Caco-2 (cell line): ENCODE data around the gene ADAMTSL4. TPM values are rescaled to one million over a fixed set of nuclear protein-coding genes. Genes with fewer than 3 reads are reported as not detected.

Experiments
- BruUV-seq: library from RNA; stranded (reverse); fragments of 400-500 nt; replicated peaks from 2 replicates; lab custom pipeline; 2021; lab: Mats Ljungman, UMichigan
- CTCF ChIA-PET: fragments of 300-600 bp; sonication (Branson Sonifier 250); formaldehyde crosslinking; loops from one replicate; lab custom pipeline; 2022; ENCODE audit warnings: antibody characterized with exemption; lab: Charles Lee
- POLR2A ChIA-PET: fragments of 300-600 bp; sonication (Branson Sonifier 250); formaldehyde crosslinking; loops from one replicate; lab custom pipeline; 2022; ENCODE audit warnings: antibody characterized with exemption; lab: Charles Lee
- DNase-seq, 2 experiments: peaks; one replicate each; pipeline versions ENCODE4 v3.0.0 to v3.0.0-alpha.2; 2020 to 2022
- H3K27me3 ChIP-seq: replicated peaks from 2 replicates; pipeline ENCODE4 v1.6.0; 2011; ENCODE audit warnings: low read length; ENCODE audit not compliant: control insufficient read depth, insufficient read depth
- H3K36me3 ChIP-seq: 2 replicates; pipeline ENCODE4 v1.5.1; 2011; ENCODE audit warnings: low read length; ENCODE audit not compliant: control insufficient read depth, insufficient read depth
- H3K4me1 ChIP-seq: fragments of 250-450 bp; sonication (Bioruptor Pico); 2 replicates; pipeline ENCODE4 v1.5.1; 2020; ENCODE audit warnings: mild to moderate bottlenecking
- H3K4me3 ChIP-seq: 2 replicates; pipeline ENCODE4 v1.5.1; 2011; ENCODE audit warnings: low read depth, mild to moderate bottlenecking, control low read depth, low read length
- H3K9me3 ChIP-seq: fragments of 250-450 bp; sonication (Bioruptor Pico); 2 replicates; pipeline ENCODE4 v1.5.1; 2020; ENCODE audit warnings: mild to moderate bottlenecking, moderate library complexity
- H3K27ac Mint-ChIP-seq: one replicate; pipeline ENCODE4 v1.8.0; 2022; ENCODE audit warnings: mixed read lengths; ENCODE audit not compliant: unreplicated experiment
- H3K27me3 Mint-ChIP-seq: one replicate; pipeline ENCODE4 v1.8.0; 2022; ENCODE audit warnings: mixed read lengths; ENCODE audit not compliant: insufficient read depth, unreplicated experiment
- H3K36me3 Mint-ChIP-seq: one replicate; pipeline ENCODE4 v1.8.0; 2022; ENCODE audit warnings: mild to moderate bottlenecking, mixed read lengths; ENCODE audit not compliant: insufficient read depth, unreplicated experiment
- H3K4me1 Mint-ChIP-seq: one replicate; pipeline ENCODE4 v1.8.0; 2022; ENCODE audit warnings: low read depth, mixed read lengths; ENCODE audit not compliant: unreplicated experiment
- H3K4me3 Mint-ChIP-seq: one replicate; pipeline ENCODE4 v1.8.0; 2022; ENCODE audit warnings: mild to moderate bottlenecking, moderate library complexity, mixed read lengths; ENCODE audit not compliant: unreplicated experiment
- H3K9me3 Mint-ChIP-seq: one replicate; pipeline ENCODE4 v1.8.0; 2022; ENCODE audit warnings: mixed read lengths; ENCODE audit not compliant: unreplicated experiment
- CTCF ChIP-seq, 2 experiments: fragments of 200-600 bp in 1 of 2; IDR thresholded peaks; 1 replicate in 1 of 2; 2 replicates in 1 of 2; pipeline versions ENCODE4 v1.5.1 to v1.8.0; 2011 to 2022; ENCODE audit warnings: antibody characterized with exemption in 1 of 2, control low read depth in 1 of 2, inconsistent platforms in 1 of 2, low read depth in 1 of 2, low read length in 1 of 2, mild to moderate bottlenecking in 1 of 2, moderate library complexity in 1 of 2; ENCODE audit not compliant: insufficient read depth in 1 of 2, severe bottlenecking in 1 of 2, unreplicated experiment in 1 of 2
- intact Hi-C: fragments of 100-400 bp; cut with micrococcal nuclease; formaldehyde crosslinking; loops from one replicate; pipeline ENCODE4 v1.10.0; 2022; ENCODE audit not compliant: unreplicated experiment
- total RNA-seq: library from RNA; stranded (reverse); gene quantifications from 2 replicates; pipeline ENCODE4 v1.2.3, GENCODE V29; 2022

ADAMTSL4 gene
- total RNA-seq, 1 experiment from 2014 or later: 17.6 TPM

DNA sequence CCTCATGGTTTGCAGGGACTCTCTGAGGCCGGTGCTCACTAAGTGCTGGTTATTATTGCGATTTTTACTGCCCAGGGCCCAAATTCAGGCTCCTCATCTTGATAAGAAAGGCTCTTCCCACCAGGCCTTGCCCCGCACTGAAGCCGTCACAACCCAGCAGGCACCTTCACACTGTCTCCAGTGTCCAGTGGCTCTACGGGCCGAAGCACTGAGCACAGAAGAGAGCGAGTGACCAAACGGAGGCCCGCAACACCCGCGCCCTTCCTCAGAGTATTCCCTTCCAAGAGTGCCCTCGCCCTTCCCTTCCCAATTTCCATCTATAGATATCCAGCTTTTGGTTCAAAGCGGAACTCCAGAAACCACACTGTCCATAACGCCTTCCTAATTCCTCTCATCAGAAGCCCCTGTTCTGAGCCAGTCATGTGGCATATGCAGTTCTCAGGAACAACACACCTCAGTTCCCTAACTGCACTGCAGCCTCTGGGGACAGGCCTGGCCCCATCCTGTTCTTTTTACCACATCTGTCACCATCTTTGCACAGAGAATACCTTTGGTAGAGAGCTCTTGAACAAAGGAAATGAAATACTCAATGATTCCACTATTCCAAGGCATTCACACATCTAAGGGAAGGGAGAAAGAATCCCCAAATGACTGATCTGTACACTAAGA lies 18.6 kb upstream of the ADAMTSL4 start:
- Histone ChIP-seq H3K4me1 (peaks cover 32% of the 10 kb centered on the region), H3K36me3 (no peaks in the 10 kb centered on the region), H3K9me3 (no peaks in the 10 kb centered on the region), H3K4me3 (no peak overlapping the region), H3K27me3 (no peaks in the 10 kb centered on the region)
- CTCF ChIA-PET: interaction anchor here (2.4 kb wide), 1 partner anchor 15 kb away, joined by 38 read pairs; the partner anchor contains the start of gene FALEC
- H3K27me3 Mint-ChIP-seq: no peaks in the 10 kb centered on the region
- H3K4me3 Mint-ChIP-seq: no peak overlapping the region
- POLR2A ChIA-PET: no interaction called here
- peaks cover 13% of the 10 kb centered on the region for H3K36me3 Mint-ChIP-seq
- no TSS peak for BruUV-seq
- H3K4me1 Mint-ChIP-seq: peaks cover 28% of the 10 kb centered on the region
- intact Hi-C loops: no loop called here
- H3K27ac Mint-ChIP-seq: peak overlapping the region; percentile 91
- no peak for TF ChIP-seq CTCF (IDR thresholded peaks at IDR 0.05; ENCODE audit: insufficient read depth in 1 of 2, low read depth in 1 of 2, low read length in 1 of 2, severe bottlenecking in 1 of 2, unreplicated experiment in 1 of 2)
- no peaks in the 10 kb centered on the region for H3K9me3 Mint-ChIP-seq
- no peak for DNase-seq

DNA sequence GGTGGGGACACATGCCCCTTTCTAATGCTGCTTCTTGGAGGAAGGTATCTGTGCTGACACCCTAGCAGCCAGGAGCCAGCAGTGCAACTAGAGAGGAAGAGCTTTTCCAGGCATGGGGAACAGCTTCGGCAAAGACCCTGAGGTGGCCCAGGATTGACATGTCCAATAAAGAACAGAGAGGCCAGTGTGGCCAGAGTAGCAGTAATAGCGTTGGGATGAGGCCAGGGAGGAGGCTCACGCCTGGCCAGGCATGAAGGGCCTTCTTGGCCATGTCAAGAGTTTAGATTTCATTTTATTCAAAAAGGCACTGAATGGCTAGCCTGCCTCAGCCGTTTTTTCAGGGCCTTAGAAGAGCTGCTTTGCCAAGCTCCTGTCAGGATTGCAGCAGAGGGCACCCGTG lies 16.3 kb upstream of the ADAMTSL4 start:
- no peak overlapping the region for H3K4me3 ChIP-seq
- Mint-ChIP-seq H3K4me1 (peaks cover 45% of the 10 kb centered on the region), H3K4me3 (peak overlapping the region; percentile 66), H3K9me3 (no peaks in the 10 kb centered on the region), H3K27me3 (no peaks in the 10 kb centered on the region), H3K36me3 (peaks cover 18% of the 10 kb centered on the region), H3K27ac (peak overlapping the region; percentile 91)
- no peak for TF ChIP-seq CTCF (IDR thresholded peaks at IDR 0.05; ENCODE audit: insufficient read depth in 1 of 2, low read depth in 1 of 2, low read length in 1 of 2, severe bottlenecking in 1 of 2, unreplicated experiment in 1 of 2)
- H3K36me3 ChIP-seq: no peaks in the 10 kb centered on the region
- no peaks in the 10 kb centered on the region for H3K9me3 ChIP-seq
- POLR2A ChIA-PET: interaction anchor here (0.6 to 1.4 kb wide), 7 partner anchors 16 to 371 kb away, joined by 3 to 17 read pairs (median 4); partner anchors contain the start of genes ENSA, FALEC, MCL1 and TARS2
- intact Hi-C loops: loop anchor here (1.0 kb wide), 4 partner anchors 15 to 69 kb away; partner anchors contain the start of genes FALEC and TARS2
- H3K4me1 ChIP-seq: peaks cover 55% of the 10 kb centered on the region
- CTCF ChIA-PET: interaction anchor here (0.5 to 2.4 kb wide), 19 partner anchors 11 to 817 kb away, joined by 3 to 38 read pairs (median 5); partner anchors contain the start of genes ADAMTSL4, FALEC and RPRD2
- BruUV-seq: TSS peak; percentile 62
- DNase-seq: no peak
- H3K27me3 ChIP-seq: no peaks in the 10 kb centered on the region

DNA sequence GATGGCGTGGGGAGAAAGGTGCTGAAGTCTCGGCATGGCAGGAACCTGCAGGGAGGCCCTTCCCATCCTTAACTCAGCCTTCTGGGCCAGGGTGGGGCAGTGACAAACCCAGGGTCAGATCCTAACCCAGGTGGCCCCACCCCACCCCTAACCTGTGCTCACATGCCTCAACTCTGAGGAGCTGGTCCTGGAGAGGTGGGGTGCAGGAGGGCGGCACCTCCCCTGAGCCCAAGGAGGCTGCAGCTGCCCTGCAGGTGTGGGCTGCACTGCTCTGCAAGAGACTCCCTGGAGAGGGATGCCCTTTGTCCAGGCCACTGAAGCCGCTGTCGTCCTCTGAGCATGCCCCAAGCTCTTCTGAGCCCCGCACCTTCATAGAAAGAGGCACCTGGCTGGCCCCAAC lies 15.2 kb upstream of the ADAMTSL4 start:
- DNase-seq: no peak
- H3K36me3 Mint-ChIP-seq: peaks cover 18% of the 10 kb centered on the region
- H3K27me3 ChIP-seq: no peaks in the 10 kb centered on the region
- H3K27ac Mint-ChIP-seq: peak overlapping the region; percentile 91
- H3K9me3 Mint-ChIP-seq: no peaks in the 10 kb centered on the region
- BruUV-seq: no TSS peak
- H3K4me3 Mint-ChIP-seq: no peak overlapping the region
- H3K4me1 Mint-ChIP-seq: peaks cover 56% of the 10 kb centered on the region
- no peaks in the 10 kb centered on the region for H3K36me3 ChIP-seq
- CTCF ChIA-PET: interaction anchor here (0.7 kb wide), 1 partner anchor 36 kb away, joined by 4 read pairs; no protein-coding TSS in a partner anchor
- H3K4me1 ChIP-seq: peaks cover 66% of the 10 kb centered on the region
- no peak overlapping the region for H3K4me3 ChIP-seq
- POLR2A ChIA-PET: no interaction called here
- TF ChIP-seq CTCF (IDR thresholded peaks at IDR 0.05; ENCODE audit: insufficient read depth in 1 of 2, low read depth in 1 of 2, low read length in 1 of 2, severe bottlenecking in 1 of 2, unreplicated experiment in 1 of 2): no peak
- H3K9me3 ChIP-seq: no peaks in the 10 kb centered on the region
- H3K27me3 Mint-ChIP-seq: no peaks in the 10 kb centered on the region
- intact Hi-C loops: no loop called here
